HepG2 (cell line): ENCODE data around the gene KLHL12. TPM values are rescaled to one million over a fixed set of nuclear protein-coding genes. Genes with fewer than 3 reads are reported as not detected.
A peak's percentile ranks its signal among the peaks of the same experiment; 100 is the strongest.

Source experiments
- ATAC-seq: fragments of 200-7000 bp; cut with Tn5 transposase; 3 replicates; pipeline ENCODE4 v1.9.1; 2020; ENCODE audit warnings: mild to moderate bottlenecking, moderate library complexity
- BruUV-seq: library from RNA; stranded (reverse); fragments of 400-500 nt; replicated peaks from 2 replicates; lab custom pipeline; 2021; lab: Mats Ljungman, UMichigan
- CTCF ChIA-PET: fragments of 300-600 bp; formaldehyde crosslinking; extraction: SDS; loops from one replicate; lab custom pipeline; 2021; ENCODE audit warnings: low total read pairs, inconsistent platforms, low intra/inter-chr PET ratio; lab: Yijun Ruan, JAX
- POLR2A ChIA-PET: fragments of 350-600 bp; sonication (Branson Sonifier 250); formaldehyde crosslinking; loops from one replicate; lab custom pipeline; 2020; ENCODE audit warnings: antibody characterized with exemption, inconsistent platforms; lab: Yijun Ruan, JAX
- DNase-seq: peaks from one replicate; pipeline ENCODE4 v3.0.0-alpha.2; 2015; ENCODE audit warnings: low spot score
- FAIRE-seq: peaks from 3 replicates; lab custom pipeline; 2011; peaks lifted over from hg19 to GRCh38; lab: Jason Lieb, UNC
- H2AFZ ChIP-seq: one replicate; pipeline ENCODE4 v1.6.1; 2011; ENCODE audit warnings: low read length, inconsistent platforms
- H3K27ac ChIP-seq: fragments of 300-600 bp; 3 replicates; pipeline ENCODE4 v1.8.0; 2011; ENCODE audit warnings: mixed run types, mild to moderate bottlenecking, mixed read lengths, low read length, inconsistent platforms; ENCODE audit not compliant: insufficient read depth; ENCODE audit errors: extremely low read length
- H3K27me3 ChIP-seq, 2 experiments: fragments of 200-600 bp in 1 of 2; 2 replicates in 1 of 2; 3 replicates in 1 of 2; pipeline versions ENCODE4 v1.6.0 to v1.8.0; 2011; ENCODE audit warnings: low read length in 2 of 2, mild to moderate bottlenecking in 2 of 2, moderate library complexity in 2 of 2, inconsistent platforms in 1 of 2; ENCODE audit not compliant: insufficient read depth in 2 of 2, control insufficient read depth in 1 of 2
- H3K36me3 ChIP-seq, 2 experiments: fragments of 200-600 bp in 1 of 2; replicated peaks in 1 of 2; 2 replicates in 1 of 2; 3 replicates in 1 of 2; pipeline versions ENCODE4 v1.5.1 to v1.8.0; 2011; ENCODE audit warnings: low read length in 2 of 2, inconsistent platforms in 1 of 2; ENCODE audit not compliant: insufficient read depth in 2 of 2, control insufficient read depth in 1 of 2
- H3K4me1 ChIP-seq: 2 replicates; pipeline ENCODE4 v1.5.1; 2012; ENCODE audit warnings: low read length, inconsistent platforms; ENCODE audit not compliant: insufficient read depth
- H3K4me2 ChIP-seq: 2 replicates; pipeline ENCODE4 v1.6.0; 2011; ENCODE audit warnings: low read depth, low read length, inconsistent platforms
- H3K4me3 ChIP-seq, 3 experiments: fragments of 200-600 bp in 1 of 3; sonication (generic), shearing (Covaris generic) in 1 of 3; replicated peaks in 1 of 3; 2 replicates each; pipeline ENCODE4 v1.5.1; 2011 to 2016; ENCODE audit warnings: low read length in 3 of 3, inconsistent platforms in 2 of 3, low read depth in 2 of 3, mild to moderate bottlenecking in 2 of 3, control low read depth in 1 of 3, mixed read lengths in 1 of 3; ENCODE audit not compliant: insufficient read depth in 1 of 3
- H3K79me2 ChIP-seq: one replicate; pipeline ENCODE4 v1.6.1; 2011; ENCODE audit warnings: low read length, inconsistent platforms; ENCODE audit not compliant: insufficient read depth
- H3K9ac ChIP-seq: 2 replicates; pipeline ENCODE4 v1.6.0; 2011; ENCODE audit warnings: mild to moderate bottlenecking, low read depth, low read length, inconsistent platforms; ENCODE audit not compliant: insufficient read depth
- H3K9me3 ChIP-seq: 2 replicates; pipeline ENCODE4 v1.5.1; 2012; ENCODE audit warnings: mild to moderate bottlenecking, low read length
- H4K20me1 ChIP-seq: 2 replicates; pipeline ENCODE4 v1.6.0; 2011; ENCODE audit warnings: inconsistent platforms, mild to moderate bottlenecking, low read length, moderate library complexity; ENCODE audit not compliant: insufficient read depth
- ATF7-NPFF ChIP-seq: sonication (generic); formaldehyde crosslinking; IDR thresholded peaks from 2 replicates; pipeline ENCODE4 v1.8.1; 2023; ENCODE audit warnings: mild to moderate bottlenecking, low read depth, missing genetic modification reagents, moderate library complexity
- BRCA1 ChIP-seq: sonication (generic); formaldehyde crosslinking; IDR thresholded peaks from 2 replicates; pipeline ENCODE4 v1.4.0; 2020; ENCODE audit warnings: missing genetic modification reagents
- CREM ChIP-seq, 2 experiments: sonication (generic) in 1 of 2; formaldehyde crosslinking in 1 of 2; IDR thresholded peaks; 2 replicates each; pipeline versions ENCODE4 v1.4.0 to v1.6.1; 2016 to 2020; ENCODE audit warnings: antibody characterized with exemption in 1 of 2, mild to moderate bottlenecking in 1 of 2, missing genetic modification reagents in 1 of 2
- FOSL2 ChIP-seq: sonication (generic); formaldehyde crosslinking; IDR thresholded peaks from 2 replicates; pipeline ENCODE4 v1.4.0; 2020; ENCODE audit warnings: missing genetic modification reagents
- HOXA3 ChIP-seq: sonication (generic); formaldehyde crosslinking; IDR thresholded peaks from 2 replicates; pipeline ENCODE4 v1.5.0; 2020; ENCODE audit warnings: missing genetic modification reagents
- ISX ChIP-seq: sonication (generic); formaldehyde crosslinking; conservative IDR thresholded peaks from 2 replicates; pipeline ENCODE4 v1.5.0; 2020; ENCODE audit warnings: missing genetic modification reagents
- KAT8 ChIP-seq: IDR thresholded peaks from 2 replicates; pipeline ENCODE4 v1.6.1; 2016; ENCODE audit warnings: missing genetic modification reagents, missing compliant biosample characterization
- NRL ChIP-seq: sonication (generic); formaldehyde crosslinking; IDR thresholded peaks from 2 replicates; pipeline ENCODE4 v1.5.0; 2020; ENCODE audit warnings: missing genetic modification reagents, mild to moderate bottlenecking, moderate library complexity, borderline replicate concordance
- TAF1 ChIP-seq: sonication (generic); formaldehyde crosslinking; IDR thresholded peaks from 2 replicates; pipeline ENCODE4 v1.4.0; 2020; ENCODE audit warnings: missing genetic modification reagents
- ZNF17 ChIP-seq: sonication (generic); formaldehyde crosslinking; IDR thresholded peaks from 2 replicates; pipeline ENCODE4 v1.5.0; 2020; ENCODE audit warnings: mild to moderate bottlenecking, missing genetic modification reagents
- ZNF205 ChIP-seq: IDR thresholded peaks from 2 replicates; pipeline ENCODE4 v1.6.1; 2018; ENCODE audit warnings: missing biosample characterization, missing genetic modification reagents
- ZNF292 ChIP-seq: sonication (generic); formaldehyde crosslinking; IDR thresholded peaks from 2 replicates; pipeline ENCODE4 v1.8.1; 2022; ENCODE audit warnings: mild to moderate bottlenecking, low read depth, missing genetic modification reagents, borderline replicate concordance
- ZNF350 ChIP-seq: sonication (generic); formaldehyde crosslinking; IDR thresholded peaks from 2 replicates; pipeline ENCODE4 v1.4.0; 2020; ENCODE audit warnings: mild to moderate bottlenecking, low read depth, missing genetic modification reagents, borderline replicate concordance
- ZNF629 ChIP-seq: sonication (generic); formaldehyde crosslinking; conservative IDR thresholded peaks from 2 replicates; pipeline ENCODE4 v1.5.0; 2020; ENCODE audit warnings: missing genetic modification reagents
- ZNF891 ChIP-seq: sonication (generic); formaldehyde crosslinking; IDR thresholded peaks from 2 replicates; pipeline ENCODE4 v1.5.0; 2020; ENCODE audit warnings: mild to moderate bottlenecking, missing genetic modification reagents
- WGBS: methylation state at CpG from one replicate; pipeline ENCODE4 v1.1.6; 2017; ENCODE audit warnings: low lambda C conversion rate; 5-methylcytosine and 5-hydroxymethylcytosine counted together
- in situ Hi-C: cut with HindIII; loops from 2 replicates; pipeline ENCODE4 v1.10.0; 2017; ENCODE audit warnings: low pct_unique_long_range_greater_than_20kb; ENCODE audit not compliant: extremely low pct_ligation_motif_present
- intact Hi-C: fragments of 100-400 bp; cut with micrococcal nuclease; formaldehyde crosslinking; loops from one replicate; pipeline ENCODE4 v1.10.0; 2022; ENCODE audit not compliant: unreplicated experiment
- polyA plus RNA-seq, 8 experiments: library from polyadenylated mRNA; depleted of rRNA in 3 of 8; stranded (reverse) in 7 of 8; unstranded in 1 of 8; fragments of >200 nt; fragmentation: Illumina TruSeq in 4 of 8; extraction: Trizol in 4 of 8; gene quantifications; 2 replicates each; pipeline versions ENCODE4 v1.2.1 to v1.2.3, GENCODE V29; 2011 to 2016; ENCODE audit warnings: low read depth in 4 of 8, missing spikeins in 1 of 8, mixed read lengths in 1 of 8; ENCODE audit not compliant: insufficient read depth in 1 of 8
- total RNA-seq, 5 experiments: library from RNA; depleted of rRNA; stranded (reverse); fragments of >200 nt; fragmentation: Illumina TruSeq; extraction: Trizol; gene quantifications; 2 replicates each; pipeline ENCODE4 v1.2.3, GENCODE V29; 2016; ENCODE audit warnings: low read depth in 1 of 5
- TF ChIP-seq, protein P1 (sequence below): sonication (generic); formaldehyde crosslinking; IDR thresholded peaks from 2 replicates; pipeline ENCODE4 v1.8.0; 2022; ENCODE audit warnings: missing genetic modification reagents, mild to moderate bottlenecking, borderline replicate concordance
- TF ChIP-seq, protein P2 (sequence below): fragments of 450-650 bp; IDR thresholded peaks from 2 replicates; pipeline ENCODE4 v1.6.1; 2017
- TF ChIP-seq, protein P3 (sequence below), 2 experiments: sonication (generic) in 1 of 2; formaldehyde crosslinking in 1 of 2; IDR thresholded peaks; 2 replicates each; pipeline versions ENCODE4 v1.5.1 to v1.6.1; 2011 to 2020; ENCODE audit warnings: borderline replicate concordance in 1 of 2, low read depth in 1 of 2, low read length in 1 of 2, mild to moderate bottlenecking in 1 of 2, missing genetic modification reagents in 1 of 2, moderate library complexity in 1 of 2
- TF ChIP-seq, protein P4 (sequence below): IDR thresholded peaks from 2 replicates; pipeline ENCODE4 v1.6.1; 2016; ENCODE audit warnings: control low read depth

Gene KLHL12
- total and polyA plus RNA-seq, 2 of the 13 experiments (the other 11 are each of a cell fraction or from before 2014, with no cell fraction given): 19.2 to 25.2 TPM

DNA sequence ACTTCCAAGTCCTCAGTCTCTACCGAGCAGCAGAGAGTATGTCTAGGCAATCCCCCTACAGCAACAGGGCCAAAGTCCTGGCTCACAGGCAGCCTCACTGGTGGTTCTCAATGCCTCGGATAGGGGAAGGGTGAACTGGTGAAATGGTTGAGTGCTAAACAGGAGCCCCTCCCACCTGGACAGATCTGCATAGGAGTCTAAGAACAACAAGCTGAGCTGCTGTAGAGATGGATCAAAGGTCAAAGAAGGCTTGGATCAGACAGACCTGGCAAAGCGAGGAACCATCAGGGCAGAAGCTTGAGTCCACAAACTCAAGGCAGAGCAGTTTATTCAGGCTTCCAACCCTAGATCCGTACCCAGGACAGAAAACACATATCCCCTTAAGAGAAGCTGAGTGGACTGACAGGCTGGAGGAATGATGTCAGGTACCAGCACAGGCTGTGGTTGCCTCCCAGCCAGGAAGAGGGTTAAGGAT lies 69.9 kb downstream of the KLHL12 start (continued):
- TF ChIP-seq HOXA3 (CRISPR knock-in tag): 0 out of 2 replicates have a peak, but pooled peaks have one; percentile 10
- TF ChIP-seq KAT8 (CRISPR knock-in tag): 0 out of 2 replicates have a peak, but pooled peaks have one; percentile 15
- no peak for TF ChIP-seq ATF7-NPFF (CRISPR knock-in tag)
- TF ChIP-seq ZNF205 (CRISPR knock-in tag): no peak
- TF ChIP-seq ZNF292: no peak; the same call in 1 of the 2 replicates
- TF ChIP-seq ZNF17 (CRISPR knock-in tag): no peak
- TF ChIP-seq ZNF629 (CRISPR knock-in tag): peak; percentile 43; the same call in 1 of the 2 replicates
- peak; percentile 5; the same call in 1 of the 2 replicates for TF ChIP-seq FOSL2 (CRISPR knock-in tag)

DNA sequence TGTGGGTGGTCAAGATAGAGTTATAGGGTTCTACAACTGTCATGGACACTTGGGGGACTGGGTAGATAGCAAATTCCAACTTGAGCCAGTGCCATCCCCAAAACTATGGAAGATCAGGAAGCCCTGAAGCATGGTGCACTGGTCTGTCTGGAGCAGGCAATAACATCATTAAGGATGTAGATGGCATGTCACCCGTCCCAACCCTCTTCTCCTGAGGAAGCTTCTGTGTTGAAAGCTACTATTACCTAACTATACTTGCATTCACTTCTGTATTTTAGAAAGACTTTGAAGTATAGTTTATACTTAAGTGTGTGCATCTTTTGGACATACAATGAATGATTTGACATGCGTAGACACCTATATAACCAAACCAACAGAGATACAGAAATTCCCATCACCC lies 71.0 kb downstream of the KLHL12 start:
- WGBS: 100% methylated on average over 2 of the region's 2 CpGs
- TF ChIP-seq ZNF350 (no peak), BRCA1 (no peak), CREM (IDR thresholded peaks at IDR 0.05) (no peak), CREM (CRISPR knock-in tag; IDR thresholded peaks at IDR 0.05) (no peak), ISX (CRISPR knock-in tag) (no peak), NRL (CRISPR knock-in tag) (no peak), ZNF891 (CRISPR knock-in tag) (no peak), TAF1 (CRISPR knock-in tag) (no peak)
- TF ChIP-seq, protein P1, sequence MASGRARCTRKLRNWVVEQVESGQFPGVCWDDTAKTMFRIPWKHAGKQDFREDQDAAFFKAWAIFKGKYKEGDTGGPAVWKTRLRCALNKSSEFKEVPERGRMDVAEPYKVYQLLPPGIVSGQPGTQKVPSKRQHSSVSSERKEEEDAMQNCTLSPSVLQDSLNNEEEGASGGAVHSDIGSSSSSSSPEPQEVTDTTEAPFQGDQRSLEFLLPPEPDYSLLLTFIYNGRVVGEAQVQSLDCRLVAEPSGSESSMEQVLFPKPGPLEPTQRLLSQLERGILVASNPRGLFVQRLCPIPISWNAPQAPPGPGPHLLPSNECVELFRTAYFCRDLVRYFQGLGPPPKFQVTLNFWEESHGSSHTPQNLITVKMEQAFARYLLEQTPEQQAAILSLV (CRISPR knock-in tag): no peak
- TF ChIP-seq, protein P2, sequence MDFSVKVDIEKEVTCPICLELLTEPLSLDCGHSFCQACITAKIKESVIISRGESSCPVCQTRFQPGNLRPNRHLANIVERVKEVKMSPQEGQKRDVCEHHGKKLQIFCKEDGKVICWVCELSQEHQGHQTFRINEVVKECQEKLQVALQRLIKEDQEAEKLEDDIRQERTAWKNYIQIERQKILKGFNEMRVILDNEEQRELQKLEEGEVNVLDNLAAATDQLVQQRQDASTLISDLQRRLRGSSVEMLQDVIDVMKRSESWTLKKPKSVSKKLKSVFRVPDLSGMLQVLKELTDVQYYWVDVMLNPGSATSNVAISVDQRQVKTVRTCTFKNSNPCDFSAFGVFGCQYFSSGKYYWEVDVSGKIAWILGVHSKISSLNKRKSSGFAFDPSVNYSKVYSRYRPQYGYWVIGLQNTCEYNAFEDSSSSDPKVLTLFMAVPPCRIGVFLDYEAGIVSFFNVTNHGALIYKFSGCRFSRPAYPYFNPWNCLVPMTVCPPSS: no peak
- TF ChIP-seq, protein P3, sequence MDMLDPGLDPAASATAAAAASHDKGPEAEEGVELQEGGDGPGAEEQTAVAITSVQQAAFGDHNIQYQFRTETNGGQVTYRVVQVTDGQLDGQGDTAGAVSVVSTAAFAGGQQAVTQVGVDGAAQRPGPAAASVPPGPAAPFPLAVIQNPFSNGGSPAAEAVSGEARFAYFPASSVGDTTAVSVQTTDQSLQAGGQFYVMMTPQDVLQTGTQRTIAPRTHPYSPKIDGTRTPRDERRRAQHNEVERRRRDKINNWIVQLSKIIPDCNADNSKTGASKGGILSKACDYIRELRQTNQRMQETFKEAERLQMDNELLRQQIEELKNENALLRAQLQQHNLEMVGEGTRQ (IDR thresholded peaks at IDR 0.05; ENCODE audit: low read depth, low read length): no peak
- TF ChIP-seq, protein P3 (CRISPR knock-in tag; IDR thresholded peaks at IDR 0.05; ENCODE audit: borderline replicate concordance): no peak
- TF ChIP-seq, protein P4, sequence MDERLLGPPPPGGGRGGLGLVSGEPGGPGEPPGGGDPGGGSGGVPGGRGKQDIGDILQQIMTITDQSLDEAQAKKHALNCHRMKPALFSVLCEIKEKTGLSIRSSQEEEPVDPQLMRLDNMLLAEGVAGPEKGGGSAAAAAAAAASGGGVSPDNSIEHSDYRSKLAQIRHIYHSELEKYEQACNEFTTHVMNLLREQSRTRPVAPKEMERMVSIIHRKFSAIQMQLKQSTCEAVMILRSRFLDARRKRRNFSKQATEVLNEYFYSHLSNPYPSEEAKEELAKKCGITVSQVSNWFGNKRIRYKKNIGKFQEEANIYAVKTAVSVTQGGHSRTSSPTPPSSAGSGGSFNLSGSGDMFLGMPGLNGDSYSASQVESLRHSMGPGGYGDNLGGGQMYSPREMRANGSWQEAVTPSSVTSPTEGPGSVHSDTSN (CRISPR knock-in tag): no peak
- in situ Hi-C loops: loop anchor here (5.0 kb wide), 1 partner anchor 44 kb away; the partner anchor contains the start of gene PCAT6
- no peak overlapping the region for H3K9ac ChIP-seq
- H3K79me2 ChIP-seq: peaks cover 10% of the 10 kb centered on the region
- no peaks in the 10 kb centered on the region for H3K9me3 ChIP-seq
- H3K27me3 ChIP-seq: no peaks in the 10 kb centered on the region
- FAIRE-seq (no peak), DNase-seq (no peak), ATAC-seq (no peak)
- no peaks in the 10 kb centered on the region for H4K20me1 ChIP-seq
- H3K4me2 ChIP-seq: no peak overlapping the region
- CTCF ChIA-PET: no interaction called here
- POLR2A ChIA-PET: no interaction called here
- no TSS peak for BruUV-seq
- no peak overlapping the region for H3K4me3 ChIP-seq
- H2AFZ ChIP-seq: no peak overlapping the region
- H3K4me1 ChIP-seq: peaks cover 59% of the 10 kb centered on the region
- H3K36me3 ChIP-seq: peaks cover 1 to 12% of the 10 kb centered on the region in 2 experiments; a peak in 2 of 5 replicates
- intact Hi-C loops: no loop called here
- peak overlapping the region; percentile 62 for H3K27ac ChIP-seq
